SK-N-SH treated with all-trans-retinoic acid at 6 μM for 48 hours (cell line): ENCODE results near the gene ETV6.

Experiments
- ATAC-seq: fragments of 200-7000 bp; cut with Tn5 transposase; 3 replicates; pipeline ENCODE4 v1.9.1; 2020; ENCODE audit warnings: mild to moderate bottlenecking, moderate library complexity
- ARNTL ChIP-seq: fragments of 450-650 bp; formaldehyde crosslinking; IDR thresholded peaks from 2 replicates; pipeline ENCODE4 v1.5.0; 2020; ENCODE audit warnings: low read depth, mild to moderate bottlenecking, moderate library complexity, borderline replicate concordance
- BACH2 ChIP-seq: fragments of 250-450 bp; sonication (Bioruptor Pico); IDR thresholded peaks from 2 replicates; pipeline ENCODE4 v1.9.0; 2021; ENCODE audit warnings: mild to moderate bottlenecking, borderline replicate concordance
- CSDC2 ChIP-seq: fragments of 250-450 bp; sonication (Bioruptor Pico); IDR thresholded peaks from 2 replicates; pipeline ENCODE4 v1.5.0; 2020; ENCODE audit warnings: mild to moderate bottlenecking, moderate library complexity
- ESRRG ChIP-seq: fragments of 250-450 bp; sonication (Bioruptor Pico); IDR thresholded peaks from 2 replicates; pipeline ENCODE4 v1.6.1; 2021; ENCODE audit warnings: mild to moderate bottlenecking
- GLIS3 ChIP-seq: fragments of 250-450 bp; sonication (Bioruptor Pico); IDR thresholded peaks from 2 replicates; pipeline ENCODE4 v1.5.0; 2020; ENCODE audit warnings: mild to moderate bottlenecking, moderate library complexity
- ISL1 ChIP-seq: fragments of 250-450 bp; sonication (Bioruptor Pico); IDR thresholded peaks from 2 replicates; pipeline ENCODE4 v2.1.2; 2022; ENCODE audit warnings: mild to moderate bottlenecking, moderate library complexity
- OSR1 ChIP-seq: fragments of 250-450 bp; sonication (Bioruptor Pico); IDR thresholded peaks from 2 replicates; pipeline ENCODE4 v1.8.0; 2022; ENCODE audit warnings: moderate library complexity, mild to moderate bottlenecking, inconsistent platforms
- RARB ChIP-seq: fragments of 250-450 bp; sonication (Bioruptor Pico); IDR thresholded peaks from 2 replicates; pipeline ENCODE4 v1.8.0; 2021; ENCODE audit warnings: mild to moderate bottlenecking, moderate library complexity
- TCF4 ChIP-seq: fragments of 250-450 bp; sonication (Bioruptor Pico); IDR thresholded peaks from 2 replicates; pipeline ENCODE4 v1.8.0; 2021; ENCODE audit warnings: mild to moderate bottlenecking, moderate library complexity, borderline replicate concordance
- TOX ChIP-seq: fragments of 250-450 bp; sonication (Bioruptor Pico); IDR thresholded peaks from 2 replicates; pipeline ENCODE4 v1.8.0; 2021; ENCODE audit warnings: mild to moderate bottlenecking, moderate library complexity, borderline replicate concordance
- ZC3H10 ChIP-seq: fragments of 250-450 bp; sonication (Bioruptor Pico); IDR thresholded peaks from 2 replicates; pipeline ENCODE4 v1.5.1; 2021; ENCODE audit warnings: mild to moderate bottlenecking, moderate library complexity
- ZFP3 ChIP-seq: fragments of 250-450 bp; sonication (Bioruptor Pico); IDR thresholded peaks from 2 replicates; pipeline ENCODE4 v1.5.0; 2020; ENCODE audit warnings: mild to moderate bottlenecking, moderate library complexity
- ZFP30 ChIP-seq: fragments of 450-650 bp; formaldehyde crosslinking; IDR thresholded peaks from 2 replicates; pipeline ENCODE4 v1.5.0; 2022; ENCODE audit warnings: mild to moderate bottlenecking, moderate library complexity
- ZNF565 ChIP-seq: fragments of 450-650 bp; formaldehyde crosslinking; conservative IDR thresholded peaks from 2 replicates; pipeline ENCODE4 v1.5.0; 2020; ENCODE audit warnings: low read depth, mild to moderate bottlenecking, moderate library complexity
- ZNF70 ChIP-seq: fragments of 450-650 bp; formaldehyde crosslinking; IDR thresholded peaks from 2 replicates; pipeline ENCODE4 v1.5.0; 2020; ENCODE audit warnings: mild to moderate bottlenecking, moderate library complexity
- ZNF8 ChIP-seq: fragments of 450-650 bp; formaldehyde crosslinking; IDR thresholded peaks from 2 replicates; pipeline ENCODE4 v1.5.0; 2020; ENCODE audit warnings: mild to moderate bottlenecking, moderate library complexity
- TF ChIP-seq, protein P1 (sequence below): fragments of 250-450 bp; sonication (Bioruptor Pico); IDR thresholded peaks from 2 replicates; pipeline ENCODE4 v1.5.0; 2020; ENCODE audit warnings: mild to moderate bottlenecking, moderate library complexity
- TF ChIP-seq, protein P2 (sequence below): fragments of 250-450 bp; sonication (Bioruptor Pico); IDR thresholded peaks from 2 replicates; pipeline ENCODE4 v1.5.1; 2021; ENCODE audit warnings: mild to moderate bottlenecking, moderate library complexity
- TF ChIP-seq, protein P3 (sequence below): fragments of 250-450 bp; sonication (Bioruptor Pico); IDR thresholded peaks from 2 replicates; pipeline ENCODE4 v1.5.1; 2020; ENCODE audit warnings: low read depth, mild to moderate bottlenecking, moderate library complexity

The ETV6 gene

DNA sequence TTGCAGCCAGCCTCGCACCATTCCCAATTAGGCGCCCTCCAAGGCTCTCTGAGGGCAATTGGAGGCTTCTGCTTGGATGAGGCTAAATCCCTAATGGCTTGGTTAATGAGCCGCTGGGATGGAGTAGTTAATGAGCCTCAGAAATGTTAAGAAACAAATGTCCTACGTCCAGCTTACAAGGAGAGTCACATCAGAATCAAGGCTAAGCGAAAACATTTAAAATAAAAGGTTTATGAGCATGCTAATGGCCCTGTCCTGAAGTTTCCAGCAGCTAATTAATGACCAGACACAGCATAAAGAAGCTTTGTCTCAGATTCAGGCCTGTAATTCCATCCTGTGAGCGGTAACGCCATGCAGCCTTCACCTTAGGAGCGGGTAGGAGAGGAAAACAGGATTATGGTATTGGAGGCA is 220.6 kb downstream of the ETV6 start:
- TF ChIP-seq ISL1 (CRISPR knock-in tag) = no peak
- TF ChIP-seq ESRRG = no peak
- no peak for TF ChIP-seq CSDC2
- no peak for TF ChIP-seq ZFP3 (CRISPR knock-in tag)
- no peak for TF ChIP-seq ZFP30 (CRISPR knock-in tag)
- TF ChIP-seq, protein P1, sequence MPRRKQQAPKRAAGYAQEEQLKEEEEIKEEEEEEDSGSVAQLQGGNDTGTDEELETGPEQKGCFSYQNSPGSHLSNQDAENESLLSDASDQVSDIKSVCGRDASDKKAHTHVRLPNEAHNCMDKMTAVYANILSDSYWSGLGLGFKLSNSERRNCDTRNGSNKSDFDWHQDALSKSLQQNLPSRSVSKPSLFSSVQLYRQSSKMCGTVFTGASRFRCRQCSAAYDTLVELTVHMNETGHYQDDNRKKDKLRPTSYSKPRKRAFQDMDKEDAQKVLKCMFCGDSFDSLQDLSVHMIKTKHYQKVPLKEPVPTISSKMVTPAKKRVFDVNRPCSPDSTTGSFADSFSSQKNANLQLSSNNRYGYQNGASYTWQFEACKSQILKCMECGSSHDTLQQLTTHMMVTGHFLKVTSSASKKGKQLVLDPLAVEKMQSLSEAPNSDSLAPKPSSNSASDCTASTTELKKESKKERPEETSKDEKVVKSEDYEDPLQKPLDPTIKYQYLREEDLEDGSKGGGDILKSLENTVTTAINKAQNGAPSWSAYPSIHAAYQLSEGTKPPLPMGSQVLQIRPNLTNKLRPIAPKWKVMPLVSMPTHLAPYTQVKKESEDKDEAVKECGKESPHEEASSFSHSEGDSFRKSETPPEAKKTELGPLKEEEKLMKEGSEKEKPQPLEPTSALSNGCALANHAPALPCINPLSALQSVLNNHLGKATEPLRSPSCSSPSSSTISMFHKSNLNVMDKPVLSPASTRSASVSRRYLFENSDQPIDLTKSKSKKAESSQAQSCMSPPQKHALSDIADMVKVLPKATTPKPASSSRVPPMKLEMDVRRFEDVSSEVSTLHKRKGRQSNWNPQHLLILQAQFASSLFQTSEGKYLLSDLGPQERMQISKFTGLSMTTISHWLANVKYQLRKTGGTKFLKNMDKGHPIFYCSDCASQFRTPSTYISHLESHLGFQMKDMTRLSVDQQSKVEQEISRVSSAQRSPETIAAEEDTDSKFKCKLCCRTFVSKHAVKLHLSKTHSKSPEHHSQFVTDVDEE (CRISPR knock-in tag) = no peak
- no peak for TF ChIP-seq ZNF565 (CRISPR knock-in tag)
- no peak for TF ChIP-seq TCF4 (CRISPR knock-in tag)
- TF ChIP-seq OSR1 (CRISPR knock-in tag) = no peak
- TF ChIP-seq RARB = no peak
- no peak for TF ChIP-seq ZNF70 (CRISPR knock-in tag)
- no peak for TF ChIP-seq ZNF8 (CRISPR knock-in tag)
- TF ChIP-seq BACH2 (CRISPR knock-in tag) = no peak
- TF ChIP-seq, protein P2, sequence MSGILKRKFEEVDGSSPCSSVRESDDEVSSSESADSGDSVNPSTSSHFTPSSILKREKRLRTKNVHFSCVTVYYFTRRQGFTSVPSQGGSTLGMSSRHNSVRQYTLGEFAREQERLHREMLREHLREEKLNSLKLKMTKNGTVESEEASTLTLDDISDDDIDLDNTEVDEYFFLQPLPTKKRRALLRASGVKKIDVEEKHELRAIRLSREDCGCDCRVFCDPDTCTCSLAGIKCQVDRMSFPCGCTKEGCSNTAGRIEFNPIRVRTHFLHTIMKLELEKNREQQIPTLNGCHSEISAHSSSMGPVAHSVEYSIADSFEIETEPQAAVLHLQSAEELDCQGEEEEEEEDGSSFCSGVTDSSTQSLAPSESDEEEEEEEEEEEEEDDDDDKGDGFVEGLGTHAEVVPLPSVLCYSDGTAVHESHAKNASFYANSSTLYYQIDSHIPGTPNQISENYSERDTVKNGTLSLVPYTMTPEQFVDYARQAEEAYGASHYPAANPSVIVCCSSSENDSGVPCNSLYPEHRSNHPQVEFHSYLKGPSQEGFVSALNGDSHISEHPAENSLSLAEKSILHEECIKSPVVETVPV (CRISPR knock-in tag) = no peak
- TF ChIP-seq TOX (CRISPR knock-in tag) = no peak
- TF ChIP-seq ARNTL (CRISPR knock-in tag) = no peak
- no peak for ATAC-seq

DNA sequence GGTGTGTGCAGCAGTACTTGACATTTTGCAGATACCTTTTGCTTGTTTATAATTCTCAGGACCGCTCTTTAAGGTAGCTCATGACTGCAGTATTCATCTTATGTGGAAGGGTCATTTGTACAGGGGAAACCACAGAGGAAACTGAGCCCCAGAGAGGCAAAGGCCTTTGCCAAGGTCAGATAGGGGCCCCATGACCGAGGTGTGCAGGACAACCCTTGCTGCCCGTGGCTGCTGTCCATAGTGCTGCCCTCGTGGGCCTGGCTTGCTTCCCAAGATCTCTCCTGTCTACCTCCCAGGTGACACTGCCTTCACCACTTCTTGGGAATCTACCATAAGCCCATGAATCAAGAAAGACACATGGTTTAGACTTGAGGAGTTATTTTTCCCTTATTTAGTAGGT is 222.6 kb downstream of the ETV6 start:
- TF ChIP-seq ZC3H10 (CRISPR knock-in tag) = no peak
- no peak for TF ChIP-seq ESRRG
- no peak for TF ChIP-seq ARNTL (CRISPR knock-in tag)
- TF ChIP-seq ZNF70 (CRISPR knock-in tag) = no peak
- no peak for TF ChIP-seq GLIS3 (CRISPR knock-in tag)
- no peak for TF ChIP-seq ZFP30 (CRISPR knock-in tag)
- TF ChIP-seq ZNF8 (CRISPR knock-in tag) = no peak
- no peak for TF ChIP-seq BACH2 (CRISPR knock-in tag)
- no peak for TF ChIP-seq CSDC2
- ATAC-seq = no peak

DNA sequence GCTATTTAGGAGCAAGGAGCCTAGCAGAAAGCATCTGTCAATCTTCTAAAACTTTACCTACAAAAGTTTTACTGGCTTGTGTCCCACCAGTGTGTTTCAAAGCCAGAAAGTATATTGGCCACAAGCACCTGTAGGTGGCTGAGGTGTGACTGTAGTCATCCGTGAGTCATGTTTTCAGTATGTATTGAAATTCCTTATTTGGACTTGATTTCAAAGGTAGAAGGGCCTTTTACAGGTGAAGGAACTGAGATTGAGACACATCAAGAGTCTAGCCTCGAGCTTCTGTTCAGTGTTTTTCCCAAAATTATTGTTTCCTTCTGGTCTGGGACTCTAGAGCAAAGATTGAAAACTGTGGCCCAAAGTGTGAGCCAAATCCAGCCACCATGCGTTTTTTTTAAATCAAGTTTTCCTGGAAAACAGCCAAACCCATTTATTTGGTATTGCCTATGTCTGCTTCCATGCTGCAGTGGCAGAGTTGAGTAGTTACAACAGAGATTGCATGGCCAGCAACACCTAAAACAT is 226.0 kb downstream of the ETV6 start:
- TF ChIP-seq OSR1 (CRISPR knock-in tag) = no peak
- no peak for TF ChIP-seq RARB
- TF ChIP-seq ARNTL (CRISPR knock-in tag) = no peak
- no peak for TF ChIP-seq ZNF8 (CRISPR knock-in tag)
- TF ChIP-seq, all 23 proteins: peak for 0
- no peak; the same call in 2 of the 3 replicates for ATAC-seq

DNA sequence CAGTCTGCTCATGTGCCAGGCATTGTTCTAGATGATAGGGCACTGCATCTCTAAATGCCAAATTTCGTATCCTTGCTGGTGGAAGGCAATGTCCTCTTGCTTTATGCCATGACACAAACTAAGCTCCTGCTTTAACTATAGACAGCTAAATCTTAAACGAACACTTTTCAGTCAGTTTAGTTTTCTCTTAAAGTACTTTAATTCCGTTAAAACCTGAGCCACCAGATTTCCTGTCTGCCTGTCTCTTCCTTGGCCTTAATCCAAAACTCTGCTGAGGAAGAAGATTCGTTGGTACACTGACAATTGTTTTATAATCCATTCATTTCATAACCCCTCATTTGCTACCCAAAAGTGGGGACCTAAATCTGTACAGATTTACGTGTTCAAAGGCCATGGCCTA is 226.8 kb downstream of the ETV6 start:
- TF ChIP-seq, protein P1 (CRISPR knock-in tag) = no peak
- TF ChIP-seq GLIS3 (CRISPR knock-in tag) (no peak), TOX (CRISPR knock-in tag) (no peak), ZNF565 (CRISPR knock-in tag) (no peak)
- TF ChIP-seq, protein P3, sequence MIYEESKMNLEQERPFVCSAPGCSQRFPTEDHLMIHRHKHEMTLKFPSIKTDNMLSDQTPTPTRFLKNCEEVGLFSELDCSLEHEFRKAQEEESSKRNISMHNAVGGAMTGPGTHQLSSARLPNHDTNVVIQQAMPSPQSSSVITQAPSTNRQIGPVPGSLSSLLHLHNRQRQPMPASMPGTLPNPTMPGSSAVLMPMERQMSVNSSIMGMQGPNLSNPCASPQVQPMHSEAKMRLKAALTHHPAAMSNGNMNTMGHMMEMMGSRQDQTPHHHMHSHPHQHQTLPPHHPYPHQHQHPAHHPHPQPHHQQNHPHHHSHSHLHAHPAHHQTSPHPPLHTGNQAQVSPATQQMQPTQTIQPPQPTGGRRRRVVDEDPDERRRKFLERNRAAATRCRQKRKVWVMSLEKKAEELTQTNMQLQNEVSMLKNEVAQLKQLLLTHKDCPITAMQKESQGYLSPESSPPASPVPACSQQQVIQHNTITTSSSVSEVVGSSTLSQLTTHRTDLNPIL (CRISPR knock-in tag) = no peak
- TF ChIP-seq, all 23 proteins: peak for 0
- ATAC-seq = no peak
